Gastroesophageal sphincter (tissue), 4 donors: ENCODE results near the gene MZT1. TPM values are rescaled to one million over a fixed set of nuclear protein-coding genes. Genes with fewer than 3 reads are reported as not detected.

Experiments used
- ATAC-seq: fragments of 150-250 bp; one replicate; pipeline ENCODE4 v1.9.1; 2016; ENCODE audit warnings: mild to moderate bottlenecking, moderate library complexity
- H3K27ac ChIP-seq, 4 donors: fragments of 200-600 bp; sonication (generic) in 3 of 4; 1 replicate in 3 of 4; 2 replicates in 1 of 4; pipeline ENCODE4 v1.5.1; 2016 to 2019
- H3K27me3 ChIP-seq: fragments of 200-600 bp; sonication (generic); one replicate; pipeline ENCODE4 v1.5.1; 2019
- H3K36me3 ChIP-seq, 2 donors: fragments of 200-600 bp; sonication (generic); one replicate each; pipeline ENCODE4 v1.5.1; 2019; ENCODE audit warnings: control low read depth in 1 of 2
- H3K4me1 ChIP-seq, 3 donors: fragments of 200-600 bp; sonication (generic); 1 replicate in 2 of 3; 2 replicates in 1 of 3; pipeline ENCODE4 v1.5.1; 2016 to 2019; ENCODE audit warnings: control low read depth in 2 of 3
- H3K4me3 ChIP-seq, 2 donors: fragments of 200-600 bp; sonication (generic); one replicate each; pipeline ENCODE4 v1.5.1; 2019; ENCODE audit warnings: mild to moderate bottlenecking in 1 of 2, moderate library complexity in 1 of 2
- H3K9me3 ChIP-seq, 3 donors: fragments of 200-600 bp; sonication (generic); one replicate each; pipeline ENCODE4 v1.5.1; 2017 to 2019; ENCODE audit warnings: control low read depth in 2 of 3
- EP300 ChIP-seq: sonication (generic); formaldehyde crosslinking; IDR thresholded peaks from one replicate; pipeline ENCODE4 v1.6.1; 2017; ENCODE audit warnings: antibody characterized with exemption, mild to moderate bottlenecking
- POLR2A ChIP-seq, 2 donors: fragments of 450-650 bp; IDR thresholded peaks; one replicate each; pipeline ENCODE4 v1.6.1; 2017; ENCODE audit warnings: antibody characterized with exemption in 2 of 2, mild to moderate bottlenecking in 2 of 2, moderate library complexity in 1 of 2
- POLR2AphosphoS5 ChIP-seq: sonication (generic); formaldehyde crosslinking; IDR thresholded peaks from one replicate; pipeline ENCODE4 v1.6.1; 2017; ENCODE audit warnings: antibody characterized with exemption
- WGBS, 2 donors: methylation state at CpG; one replicate each; pipeline ENCODE4 v1.1.5; 2018; ENCODE audit warnings: low coverage in 1 of 2; 5-methylcytosine and 5-hydroxymethylcytosine counted together
- total RNA-seq, 4 donors: library from RNA; depleted of rRNA; stranded (reverse); fragments of >200 nt; gene quantifications; one replicate each; pipeline ENCODE4 v1.1.0, GENCODE V29; 2016
- TF ChIP-seq, protein P1 (sequence below), 4 experiments: fragments of 200-600 bp in 2 of 4; fragments of 450-650 bp in 2 of 4; sonication (generic) in 1 of 4; IDR thresholded peaks; one replicate each; pipeline ENCODE4 v1.5.1; 2017 to 2019; ENCODE audit warnings: antibody characterized with exemption in 4 of 4, mild to moderate bottlenecking in 2 of 4, moderate library complexity in 2 of 4

Gene MZT1
- total RNA-seq, 4 donors from 2014 or later = 4.7 to 12.1 (median 7.8) TPM

- ATAC-seq = no peak
- Histone ChIP-seq H3K27me3 (peaks cover 4% of the 10 kb centered on the region), H3K9me3 (no peaks in the 10 kb centered on the region), H3K36me3 (no peaks in the 10 kb centered on the region), H3K4me1 (no peaks in the 10 kb centered on the region), H3K4me3 (no peak overlapping the region), H3K27ac (no peak overlapping the region)
- TF ChIP-seq POLR2AphosphoS5 (no peak), POLR2A (IDR thresholded peaks at IDR 0.05) (no peak), EP300 (no peak)
- TF ChIP-seq, protein P1, sequence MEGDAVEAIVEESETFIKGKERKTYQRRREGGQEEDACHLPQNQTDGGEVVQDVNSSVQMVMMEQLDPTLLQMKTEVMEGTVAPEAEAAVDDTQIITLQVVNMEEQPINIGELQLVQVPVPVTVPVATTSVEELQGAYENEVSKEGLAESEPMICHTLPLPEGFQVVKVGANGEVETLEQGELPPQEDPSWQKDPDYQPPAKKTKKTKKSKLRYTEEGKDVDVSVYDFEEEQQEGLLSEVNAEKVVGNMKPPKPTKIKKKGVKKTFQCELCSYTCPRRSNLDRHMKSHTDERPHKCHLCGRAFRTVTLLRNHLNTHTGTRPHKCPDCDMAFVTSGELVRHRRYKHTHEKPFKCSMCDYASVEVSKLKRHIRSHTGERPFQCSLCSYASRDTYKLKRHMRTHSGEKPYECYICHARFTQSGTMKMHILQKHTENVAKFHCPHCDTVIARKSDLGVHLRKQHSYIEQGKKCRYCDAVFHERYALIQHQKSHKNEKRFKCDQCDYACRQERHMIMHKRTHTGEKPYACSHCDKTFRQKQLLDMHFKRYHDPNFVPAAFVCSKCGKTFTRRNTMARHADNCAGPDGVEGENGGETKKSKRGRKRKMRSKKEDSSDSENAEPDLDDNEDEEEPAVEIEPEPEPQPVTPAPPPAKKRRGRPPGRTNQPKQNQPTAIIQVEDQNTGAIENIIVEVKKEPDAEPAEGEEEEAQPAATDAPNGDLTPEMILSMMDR (IDR thresholded peaks at IDR 0.05) = no peak
- WGBS, 2 donors = 71 to 85% methylated on average over 3 of the region's 3 CpGs
Observed at GRCh38 chr13:72686766-72687165, 40.7 kb downstream of the MZT1 start.

DNA sequence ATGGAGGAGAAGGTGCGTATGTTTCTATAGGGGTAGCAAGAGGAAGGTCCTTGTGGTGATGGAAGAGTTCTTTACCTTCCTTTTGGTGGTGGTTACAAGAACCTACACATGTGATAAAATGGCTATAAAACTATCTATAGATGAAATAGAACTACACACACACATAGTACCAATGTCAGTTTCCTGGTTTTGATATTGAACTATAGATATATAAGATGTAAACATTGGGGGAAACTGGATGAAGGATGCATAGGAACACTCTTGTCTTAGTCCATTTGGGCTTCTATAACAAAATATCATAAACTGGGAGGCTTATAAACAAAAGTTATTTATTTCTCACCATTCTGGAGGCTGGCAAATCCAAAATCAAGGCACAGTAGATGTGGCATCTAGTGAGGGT, 47.1 kb downstream of the MZT1 start:
- Histone ChIP-seq H3K4me1 (no peaks in the 10 kb centered on the region), H3K27me3 (peaks cover 4% of the 10 kb centered on the region), H3K27ac (no peak overlapping the region), H3K4me3 (no peak overlapping the region), H3K9me3 (no peaks in the 10 kb centered on the region), H3K36me3 (no peaks in the 10 kb centered on the region)
- WGBS, 2 donors = 88% methylated on average over 1 of the region's 1 CpG; no CpG with 5 or more reads in 1 of the 2 donors
- no peak for ATAC-seq
- TF ChIP-seq POLR2AphosphoS5 (no peak), POLR2A (IDR thresholded peaks at IDR 0.05) (no peak), EP300 (no peak)
- TF ChIP-seq, protein P1 (IDR thresholded peaks at IDR 0.05) = no peak

- no peaks in the 10 kb centered on the region for H3K36me3 ChIP-seq
- no peak overlapping the region for H3K4me3 ChIP-seq
- WGBS, 2 donors = 14 to 15% methylated on average over 1 of the region's 1 CpG
- TF ChIP-seq POLR2AphosphoS5 = no peak
- TF ChIP-seq EP300 = no peak
- TF ChIP-seq, protein P1 (IDR thresholded peaks at IDR 0.05) = no peak
- TF ChIP-seq POLR2A (IDR thresholded peaks at IDR 0.05) = no peak
- H3K9me3 ChIP-seq = no peaks in the 10 kb centered on the region
- peaks cover 4% of the 10 kb centered on the region for H3K27me3 ChIP-seq
- H3K27ac ChIP-seq = no peak overlapping the region
- ATAC-seq = no peak
- no peaks in the 10 kb centered on the region for H3K4me1 ChIP-seq
Observed at GRCh38 chr13:72678312-72678711, 49.1 kb downstream of the MZT1 start.

DNA sequence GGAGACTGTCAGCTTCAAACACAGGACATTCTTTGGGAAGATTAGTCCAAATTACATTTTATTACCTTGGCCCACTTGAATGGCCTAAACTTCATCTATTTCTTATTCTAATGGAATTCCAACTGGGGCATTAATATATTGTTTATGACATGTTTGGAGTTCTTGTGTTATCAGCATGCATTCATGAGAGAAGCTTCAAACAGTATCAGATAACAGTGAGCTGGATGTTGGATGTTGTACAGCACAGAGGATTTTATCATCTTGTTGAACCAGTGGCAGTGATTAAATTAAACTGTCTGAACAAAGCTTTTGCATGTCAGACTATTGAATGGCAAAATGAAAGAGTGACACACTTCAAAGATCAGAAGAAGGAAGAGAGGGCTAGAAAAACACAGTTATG, 50.0 kb downstream of the MZT1 start:
- no peaks in the 10 kb centered on the region for H3K9me3 ChIP-seq
- H3K27ac ChIP-seq = no peak overlapping the region
- no peaks in the 10 kb centered on the region for H3K27me3 ChIP-seq
- no peak for ATAC-seq
- no peaks in the 10 kb centered on the region for H3K36me3 ChIP-seq
- no peak overlapping the region for H3K4me3 ChIP-seq
- no peaks in the 10 kb centered on the region for H3K4me1 ChIP-seq
- TF ChIP-seq POLR2A (IDR thresholded peaks at IDR 0.05) = no peak
- TF ChIP-seq POLR2AphosphoS5 = no peak
- TF ChIP-seq, protein P1 (IDR thresholded peaks at IDR 0.05) = no peak
- TF ChIP-seq EP300 = no peak

DNA sequence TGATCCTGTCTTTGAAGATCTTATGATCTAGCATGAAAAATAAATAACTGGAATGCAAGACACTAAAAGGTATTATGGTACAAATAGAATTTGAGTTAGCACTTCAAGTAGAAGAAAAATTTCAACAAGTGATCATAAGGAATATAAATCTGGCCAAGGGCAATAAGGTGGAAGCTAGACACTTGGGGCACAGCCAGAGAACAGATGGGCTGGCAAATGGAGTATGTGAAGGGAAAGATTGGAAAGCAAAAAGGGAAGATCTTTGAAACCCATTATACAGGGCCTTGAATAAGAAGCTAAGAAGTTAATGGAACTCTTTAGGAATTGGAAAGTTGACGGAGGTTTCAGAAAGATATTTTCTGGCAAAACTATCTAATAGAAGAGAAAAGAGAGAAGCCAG, 61.0 kb downstream of the MZT1 start:
- 86 to 94% methylated on average over 1 of the region's 1 CpG for WGBS, 2 donors
- H3K36me3 ChIP-seq = no peaks in the 10 kb centered on the region
- ATAC-seq = no peak
- H3K4me1 ChIP-seq = no peaks in the 10 kb centered on the region
- no peak for TF ChIP-seq POLR2AphosphoS5
- TF ChIP-seq POLR2A (IDR thresholded peaks at IDR 0.05) = no peak
- TF ChIP-seq, protein P1 (IDR thresholded peaks at IDR 0.05) = no peak
- no peak for TF ChIP-seq EP300
- H3K4me3 ChIP-seq = no peak overlapping the region
- H3K27ac ChIP-seq = no peak overlapping the region
- H3K27me3 ChIP-seq = peaks cover 2% of the 10 kb centered on the region
- no peaks in the 10 kb centered on the region for H3K9me3 ChIP-seq
